Left renal pelvis (tissue), 4 donors: ENCODE data around the gene SDF4. TPM values are rescaled to one million over a fixed set of nuclear protein-coding genes. Genes with fewer than 3 reads are reported as not detected.

Source experiments
- DNase-seq, 4 donors: peaks; one replicate each; pipeline ENCODE4 v3.0.0-alpha.2; 2013; ENCODE audit warnings: low read depth in 4 of 4, low spot score in 3 of 4
- polyA plus RNA-seq, 4 donors: library from polyadenylated mRNA; unstranded; fragments of 120-200 nt; gene quantifications; one replicate each; pipeline ENCODE4 v1.2.1, GENCODE V29; 2013; ENCODE audit not compliant: insufficient read length in 4 of 4

Gene SDF4
- polyA plus RNA-seq, 4 donors, result 120 to 139 (median 128) TPM

GRCh38 chr1:1168451-1169411 is 63.1 kb downstream of the SDF4 start:
- no peak for DNase-seq

- DNase-seq, result no peak
Observed at GRCh38 chr1:1167841-1168450, 63.9 kb downstream of the SDF4 start.

GRCh38 chr1:1167398-1167821 is 64.4 kb downstream of the SDF4 start:
- DNase-seq, result no peak

Other genes starting within 250 kb of the SDF4 start
- gene PERM1, start 249.9 kb downstream of the SDF4 start, polyA plus RNA-seq, result under 1 TPM in 3 of 4 donors, not detected in 1; 0.23 to 0.43 (median 0.32) TPM
- gene HES4, start 231.9 kb downstream of the SDF4 start, polyA plus RNA-seq, result 10 to 100 TPM in 3 of 4 donors, 1 to 10 TPM in 1; 5.5 to 38.1 (median 17.4) TPM
- gene ISG15, start 218.5 kb downstream of the SDF4 start, polyA plus RNA-seq, result 10 to 100 TPM in 3 of 4 donors, 1 to 10 TPM in 1; 9.6 to 17.1 (median 13.6) TPM
- 100 to 1,000 TPM in 3 of 4 donors, 10 to 100 TPM in 1; 60.6 to 306 (median 204) TPM for gene AGRN, start 211.9 kb downstream of the SDF4 start, polyA plus RNA-seq
- under 1 TPM in 3 of 4 donors, not detected in 1; 0.23 to 0.85 (median 0.70) TPM for gene RNF223, start 157.7 kb downstream of the SDF4 start, polyA plus RNA-seq
- gene C1orf159, start 115.9 kb downstream of the SDF4 start, polyA plus RNA-seq, result 10 to 100 TPM in 1 of 4 donors, 1 to 10 TPM in 3; 7.0 to 19.3 (median 7.2) TPM
- under 1 TPM in 3 of 4 donors, not detected in 1; 0.43 to 0.86 (median 0.79) TPM for gene TTLL10, start 58.1 kb downstream of the SDF4 start, polyA plus RNA-seq
- gene TNFRSF18, start 25.4 kb downstream of the SDF4 start, polyA plus RNA-seq, result under 1 TPM; 0.26 to 0.72 (median 0.51) TPM
- 1 to 10 TPM; 1.5 to 2.7 (median 1.8) TPM for gene TNFRSF4, start 17.8 kb downstream of the SDF4 start, polyA plus RNA-seq
- gene B3GALT6, start 236 bp upstream of the SDF4 start, polyA plus RNA-seq, result 10 to 100 TPM; 15.8 to 22.2 (median 20.6) TPM
- 10 to 100 TPM in 1 of 4 donors, 1 to 10 TPM in 3; 4.1 to 17.4 (median 8.5) TPM for gene C1QTNF12, start 14.7 kb upstream of the SDF4 start, polyA plus RNA-seq
- 10 to 100 TPM; 43.8 to 68.3 (median 49.3) TPM for gene UBE2J2, start 41.9 kb upstream of the SDF4 start, polyA plus RNA-seq
- gene SCNN1D, start 48.4 kb upstream of the SDF4 start, polyA plus RNA-seq, result 1 to 10 TPM; 2.3 to 9.0 (median 6.5) TPM
- 10 to 100 TPM; 18.3 to 44.1 (median 34.0) TPM for gene ACAP3, start 75.9 kb upstream of the SDF4 start, polyA plus RNA-seq
- gene PUSL1, start 76.6 kb upstream of the SDF4 start, polyA plus RNA-seq, result 10 to 100 TPM in 1 of 4 donors, 1 to 10 TPM in 3; 5.5 to 12.2 (median 6.0) TPM
- gene INTS11, start 92.7 kb upstream of the SDF4 start, polyA plus RNA-seq, result 100 to 1,000 TPM in 3 of 4 donors, 10 to 100 TPM in 1; 93.1 to 177 (median 108) TPM
- gene CPTP, start 92.8 kb upstream of the SDF4 start, polyA plus RNA-seq, result 10 to 100 TPM; 10.3 to 19.5 (median 13.2) TPM
- gene TAS1R3, start 99.3 kb upstream of the SDF4 start, polyA plus RNA-seq, result under 1 TPM; 0.24 to 0.45 (median 0.37) TPM
- gene DVL1, start 117.4 kb upstream of the SDF4 start, polyA plus RNA-seq, result 10 to 100 TPM; 25.8 to 45.4 (median 26.1) TPM
- gene MXRA8, start 126.6 kb upstream of the SDF4 start, polyA plus RNA-seq, result 100 to 1,000 TPM; 133 to 208 (median 158) TPM
- 10 to 100 TPM; 44.3 to 95.3 (median 56.8) TPM for gene AURKAIP1, start 143.2 kb upstream of the SDF4 start, polyA plus RNA-seq
- gene CCNL2, start 167.3 kb upstream of the SDF4 start, polyA plus RNA-seq, result 100 to 1,000 TPM; 205 to 377 (median 227) TPM
- gene MRPL20, start 175.3 kb upstream of the SDF4 start, polyA plus RNA-seq, result 100 to 1,000 TPM in 3 of 4 donors, 10 to 100 TPM in 1; 89.3 to 155 (median 113) TPM
- gene ANKRD65, start 189.3 kb upstream of the SDF4 start, polyA plus RNA-seq, result 10 to 100 TPM in 1 of 4 donors, 1 to 10 TPM in 3; 1.6 to 23.4 (median 9.1) TPM
- gene VWA1, start 203.7 kb upstream of the SDF4 start, polyA plus RNA-seq, result 10 to 100 TPM; 20.7 to 79.4 (median 48.5) TPM
- gene ATAD3C, start 217.7 kb upstream of the SDF4 start, polyA plus RNA-seq, result 1 to 10 TPM in 3 of 4 donors, under 1 TPM in 1; 0.41 to 4.7 (median 1.9) TPM
- 10 to 100 TPM in 3 of 4 donors, 1 to 10 TPM in 1; 8.4 to 28.1 (median 14.2) TPM for gene ATAD3B, start 239.8 kb upstream of the SDF4 start, polyA plus RNA-seq